HCT116 (cell line): Measurements from ENCODE around the gene DPF3.

Experiments
- JUND ChIP-seq: IDR thresholded peaks from 2 replicates; pipeline ENCODE4 v1.6.1; 2012
- POLR2A ChIP-seq: IDR thresholded peaks from 2 replicates; pipeline ENCODE4 v1.7.0; 2011; ENCODE audit warnings: borderline replicate concordance; ENCODE audit not compliant: insufficient read depth, insufficient read length; ENCODE audit errors: extremely low read depth
- ZNF274 ChIP-seq: fragments of 200-500 bp; sonication (Bioruptor generic); IDR thresholded peaks from 2 replicates; pipeline ENCODE4 v1.6.1; 2014; ENCODE audit warnings: mild to moderate bottlenecking, low read depth, low read length, inconsistent platforms
- TF ChIP-seq, protein P1 (sequence below): IDR thresholded peaks from 2 replicates; pipeline ENCODE4 v1.6.1; 2012
- TF ChIP-seq, protein P2 (sequence below), 3 experiments: fragments of 200-600 bp in 1 of 3; sonication (generic) in 1 of 3; IDR thresholded peaks in 2 of 3; conservative IDR thresholded peaks in 1 of 3; 2 replicates each; pipeline ENCODE4 v1.5.1; 2012 to 2017; ENCODE audit warnings: low read depth in 2 of 3, low read length in 2 of 3, antibody characterized with exemption in 1 of 3, borderline replicate concordance in 1 of 3, control low read depth in 1 of 3, mild to moderate bottlenecking in 1 of 3, mixed read lengths in 1 of 3, mixed run types in 1 of 3, moderate library complexity in 1 of 3; ENCODE audit not compliant: insufficient read depth in 1 of 3

DNA sequence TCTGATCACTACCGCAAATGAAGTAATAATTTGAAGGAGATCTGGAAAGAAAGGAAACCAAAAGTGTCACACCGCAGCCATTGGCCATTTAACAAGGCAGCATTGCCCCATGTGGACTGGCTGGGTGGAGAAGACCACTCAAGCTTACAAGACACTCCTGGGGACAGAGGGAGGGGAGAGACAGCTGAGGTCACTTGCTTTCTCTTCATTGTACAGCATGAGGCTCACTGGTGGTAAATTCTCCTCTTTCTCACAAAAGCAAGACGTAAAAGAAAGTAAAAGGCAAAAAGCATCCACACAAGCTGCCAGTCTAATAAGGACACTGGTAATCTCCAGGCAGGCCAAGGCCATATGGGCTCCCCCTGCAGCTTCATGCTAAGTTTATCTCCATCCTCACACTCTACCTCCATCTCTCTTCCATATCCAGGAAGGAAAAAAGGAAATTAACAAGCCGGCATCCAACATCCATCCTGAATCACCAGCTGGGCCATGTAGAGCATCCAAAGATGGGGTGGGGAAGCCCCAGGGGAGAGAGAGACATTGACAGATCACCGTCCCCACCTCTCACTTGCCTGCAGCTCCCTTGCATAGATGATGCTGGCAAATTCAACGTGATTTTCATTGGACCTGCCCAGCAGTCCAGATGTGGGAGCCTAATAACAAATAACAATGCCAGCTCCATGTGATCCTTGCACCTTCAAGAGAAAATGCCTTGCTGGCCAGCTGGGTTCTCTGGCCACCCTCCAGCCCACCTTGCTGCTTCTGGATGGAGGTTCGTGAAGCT, 100.6 kb downstream of the DPF3 start:
- TF ChIP-seq, protein P1, sequence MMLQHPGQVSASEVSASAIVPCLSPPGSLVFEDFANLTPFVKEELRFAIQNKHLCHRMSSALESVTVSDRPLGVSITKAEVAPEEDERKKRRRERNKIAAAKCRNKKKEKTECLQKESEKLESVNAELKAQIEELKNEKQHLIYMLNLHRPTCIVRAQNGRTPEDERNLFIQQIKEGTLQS: no peak
- TF ChIP-seq POLR2A (no peak), JUND (no peak), ZNF274 (no peak)
- TF ChIP-seq, protein P2, sequence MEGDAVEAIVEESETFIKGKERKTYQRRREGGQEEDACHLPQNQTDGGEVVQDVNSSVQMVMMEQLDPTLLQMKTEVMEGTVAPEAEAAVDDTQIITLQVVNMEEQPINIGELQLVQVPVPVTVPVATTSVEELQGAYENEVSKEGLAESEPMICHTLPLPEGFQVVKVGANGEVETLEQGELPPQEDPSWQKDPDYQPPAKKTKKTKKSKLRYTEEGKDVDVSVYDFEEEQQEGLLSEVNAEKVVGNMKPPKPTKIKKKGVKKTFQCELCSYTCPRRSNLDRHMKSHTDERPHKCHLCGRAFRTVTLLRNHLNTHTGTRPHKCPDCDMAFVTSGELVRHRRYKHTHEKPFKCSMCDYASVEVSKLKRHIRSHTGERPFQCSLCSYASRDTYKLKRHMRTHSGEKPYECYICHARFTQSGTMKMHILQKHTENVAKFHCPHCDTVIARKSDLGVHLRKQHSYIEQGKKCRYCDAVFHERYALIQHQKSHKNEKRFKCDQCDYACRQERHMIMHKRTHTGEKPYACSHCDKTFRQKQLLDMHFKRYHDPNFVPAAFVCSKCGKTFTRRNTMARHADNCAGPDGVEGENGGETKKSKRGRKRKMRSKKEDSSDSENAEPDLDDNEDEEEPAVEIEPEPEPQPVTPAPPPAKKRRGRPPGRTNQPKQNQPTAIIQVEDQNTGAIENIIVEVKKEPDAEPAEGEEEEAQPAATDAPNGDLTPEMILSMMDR (IDR thresholded peaks at IDR 0.05 in 2 of 3, conservative IDR thresholded peaks at IDR 0.05 in 1 of 3; ENCODE audit: borderline replicate concordance in 1 of 3, insufficient read depth in 1 of 3, low read depth in 2 of 3, low read length in 2 of 3): no peak
